ENCODE results near the gene CNPY1. TPM values are rescaled to one million over a fixed set of nuclear protein-coding genes. Genes with fewer than 3 reads are reported as not detected.

CNPY1 gene
- total and polyA plus RNA-seq, 2 of the 8 experiments (the other 6 are each of a cell fraction or from before 2014, with no cell fraction given), result not detected

DNA sequence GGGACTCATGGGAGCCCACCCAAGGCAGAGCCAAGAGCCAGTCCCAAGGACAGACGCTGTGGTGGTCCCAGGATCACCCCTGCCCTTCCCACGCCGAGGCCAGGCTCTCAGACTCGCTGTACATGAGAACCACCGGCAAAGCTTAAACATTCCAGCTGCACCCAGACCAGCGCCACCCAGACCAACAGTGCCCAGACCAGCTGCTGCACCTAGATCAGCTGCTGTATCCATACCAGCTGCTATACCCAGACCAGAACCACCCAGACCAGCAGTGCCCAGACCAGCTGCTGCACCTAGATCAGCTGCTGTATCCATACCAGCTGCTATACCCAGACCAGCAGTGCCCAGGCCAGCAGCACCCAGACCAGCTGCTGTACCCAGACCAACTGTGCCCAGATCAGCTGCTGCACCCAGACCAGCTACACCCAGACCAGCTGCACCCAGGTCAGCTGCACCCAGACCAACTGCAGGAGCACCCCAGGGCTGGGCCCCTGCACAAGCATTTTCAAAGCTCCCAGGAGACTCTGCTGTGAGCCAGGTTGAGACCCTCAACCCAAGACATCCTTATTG lies 47.9 kb upstream of the CNPY1 start:
- H3K36me3 ChIP-seq (ENCODE audit: control insufficient read depth in 2 of 4, insufficient read depth in 4 of 4, low read length in 3 of 4), result no peaks in the 10 kb centered on the region
- peaks cover 4 to 8% (median 5%) of the 10 kb centered on the region in 4 experiments; a peak in 6 of 7 replicates for H3K4me1 ChIP-seq (replicated peaks in 1 of 4; ENCODE audit: control insufficient read depth in 3 of 4, insufficient read depth in 4 of 4, low read length in 3 of 4)
- H2BK15ac ChIP-seq (ENCODE audit: low read length), result peak overlapping the region; percentile 84; the same call in 1 of the 2 replicates
- 91% methylated on average over 6 of the region's 6 CpGs; no CpG with 5 or more reads in 1 of the 2 experiments for WGBS, 2 experiments (ENCODE audit: extremely low coverage in 1 of 2, insufficient coverage in 1 of 2, insufficient read length in 1 of 2, insufficient replicate concordance in 2 of 2, low coverage in 1 of 2, low lambda C conversion rate in 2 of 2, missing lambda C conversion rate in 1 of 2)
- no peak overlapping the region for H3K23ac ChIP-seq (ENCODE audit: insufficient read length)
- FAIRE-seq, result no peak
- H4K91ac ChIP-seq (replicated peaks; ENCODE audit: insufficient read length, low read length), result peak overlapping the region; percentile 47
- H2BK20ac ChIP-seq (ENCODE audit: low read length), result no peak overlapping the region
- H2AK5ac ChIP-seq (ENCODE audit: low read depth, low read length), result no peak overlapping the region
- H3K79me2 ChIP-seq (ENCODE audit: control insufficient read depth in 1 of 2, insufficient read depth in 2 of 2, low read length in 2 of 2), result no peaks in the 10 kb centered on the region
- TF ChIP-seq RAD21 (IDR thresholded peaks at IDR 0.05 in 1 of 2, conservative IDR thresholded peaks at IDR 0.05 in 1 of 2; ENCODE audit: low read depth in 2 of 2, low read length in 2 of 2) (no peak), SP1 (IDR thresholded peaks at IDR 0.05; ENCODE audit: low read depth, low read length) (no peak)
- H3K23me2 ChIP-seq (ENCODE audit: low read depth, low read length), result no peaks in the 10 kb centered on the region
- no peaks in the 10 kb centered on the region for H3K27me3 ChIP-seq (replicated peaks in 1 of 4; ENCODE audit: control insufficient read depth in 3 of 4, extremely low read depth in 1 of 4, insufficient read depth in 3 of 4, low read length in 3 of 4)
- no peak overlapping the region for H2BK5ac ChIP-seq (ENCODE audit: low read depth, low read length)
- H3K4me2 ChIP-seq (ENCODE audit: insufficient read depth in 1 of 2, low read depth in 2 of 2, low read length in 2 of 2), result 0 out of 4 replicates have a peak overlapping the region, but pooled peaks of 1 of the 2 experiments have one; percentile 15
- H3K27ac ChIP-seq (ENCODE audit: low read depth, low read length), result no peak overlapping the region
- no peaks in the 10 kb centered on the region for H4K20me1 ChIP-seq (replicated peaks in 1 of 2; ENCODE audit: control insufficient read depth in 1 of 2, insufficient read depth in 2 of 2, low read length in 2 of 2)
- no peak overlapping the region for H3K4me3 ChIP-seq (ENCODE audit: extremely low read depth in 1 of 4, insufficient read depth in 2 of 4, low read depth in 3 of 4, low read length in 4 of 4)
- H3K56ac ChIP-seq (replicated peaks; ENCODE audit: insufficient read length, low read depth, low read length), result no peak overlapping the region
- H3K79me1 ChIP-seq (ENCODE audit: low read depth, low read length), result no peaks in the 10 kb centered on the region
- H4K8ac ChIP-seq (ENCODE audit: extremely low read depth, insufficient read depth, low read length), result no peak overlapping the region
- H4K5ac ChIP-seq (ENCODE audit: insufficient read length, low read depth, low read length), result no peak overlapping the region
- H3K4ac ChIP-seq (replicated peaks; ENCODE audit: insufficient read length, low read depth, low read length), result no peak overlapping the region
- H2AFZ ChIP-seq (ENCODE audit: low read length), result 0 out of 2 replicates have a peak overlapping the region, but pooled peaks have one; percentile 36
- H2BK12ac ChIP-seq (ENCODE audit: low read depth, low read length), result peak overlapping the region; percentile 35; the same call in 1 of the 2 replicates
- no peak for DNase-seq (ENCODE audit: low read depth in 1 of 2, low spot score in 2 of 2)
- ChIA-PET CTCF (ENCODE audit: partially characterized antibody) (interaction anchor here (0.5 to 1.9 kb wide), 6 partner anchors 8 to 196 kb away, joined by 3 to 12 read pairs (median 4); partner anchors contain the start of gene CNPY1), POLR2A (ENCODE audit: partially characterized antibody) (interaction anchor here (1.0 to 1.5 kb wide), 2 partner anchors 10 to 26 kb away, joined by 3 to 4 read pairs; no protein-coding TSS in a partner anchor)
- no peak overlapping the region for H3K14ac ChIP-seq (ENCODE audit: insufficient read length)
- H2BK120ac ChIP-seq (replicated peaks; ENCODE audit: low read depth, low read length), result no peak overlapping the region
- no peak overlapping the region for H3K18ac ChIP-seq (ENCODE audit: extremely low read depth, low read length)
- no peak overlapping the region; a peak in 1 of 7 replicates for H3K9ac ChIP-seq (replicated peaks in 1 of 4; ENCODE audit: extremely low read depth in 1 of 4, low read depth in 3 of 4, low read length in 3 of 4)
- H3K9me3 ChIP-seq (ENCODE audit: insufficient read depth in 2 of 2, low read depth in 1 of 2, low read length in 1 of 2), result no peaks in the 10 kb centered on the region

Data from H1 (cell line).